Measurements from ENCODE around the gene AK9.

Gene AK9

GRCh38 chr6:109672175-109672574 lies 18.8 kb downstream of the AK9 start:
- TF ChIP-seq POLR2AphosphoS5 (IDR thresholded peaks at IDR 0.05; ENCODE audit: low read depth, low read length) (no peak), REST (IDR thresholded peaks at IDR 0.05; ENCODE audit: insufficient read depth in 1 of 2, low read depth in 2 of 2, low read length in 2 of 2) (no peak), SIN3A (IDR thresholded peaks at IDR 0.05; ENCODE audit: borderline replicate concordance, insufficient read depth, low read length) (no peak), FOXP2 (optimal IDR thresholded peaks at IDR 0.05; ENCODE audit: borderline replicate concordance, extremely low read depth, extremely low read length, insufficient read depth) (no peak), TAF1 (IDR thresholded peaks at IDR 0.05; ENCODE audit: borderline replicate concordance, insufficient read depth, low read length) (no peak)

GRCh38 chr6:109671733-109672132 lies 19.3 kb downstream of the AK9 start:
- TF ChIP-seq TAF1 (IDR thresholded peaks at IDR 0.05; ENCODE audit: borderline replicate concordance, insufficient read depth, low read length) (no peak), POLR2AphosphoS5 (IDR thresholded peaks at IDR 0.05; ENCODE audit: low read depth, low read length) (no peak), REST (IDR thresholded peaks at IDR 0.05; ENCODE audit: insufficient read depth in 1 of 2, low read depth in 2 of 2, low read length in 2 of 2) (no peak), SIN3A (IDR thresholded peaks at IDR 0.05; ENCODE audit: borderline replicate concordance, insufficient read depth, low read length) (no peak), FOXP2 (optimal IDR thresholded peaks at IDR 0.05; ENCODE audit: borderline replicate concordance, extremely low read depth, extremely low read length, insufficient read depth) (no peak)

- TF ChIP-seq REST (IDR thresholded peaks at IDR 0.05; ENCODE audit: insufficient read depth in 1 of 2, low read depth in 2 of 2, low read length in 2 of 2) (no peak), POLR2AphosphoS5 (IDR thresholded peaks at IDR 0.05; ENCODE audit: low read depth, low read length) (no peak), SIN3A (IDR thresholded peaks at IDR 0.05; ENCODE audit: borderline replicate concordance, insufficient read depth, low read length) (no peak), FOXP2 (optimal IDR thresholded peaks at IDR 0.05; ENCODE audit: borderline replicate concordance, extremely low read depth, extremely low read length, insufficient read depth) (no peak)
Measured at GRCh38 chr6:109669811-109670210, 21.2 kb downstream of the AK9 start.

GRCh38 chr6:109662192-109662591 lies 28.8 kb downstream of the AK9 start:
- TF ChIP-seq POLR2AphosphoS5 (IDR thresholded peaks at IDR 0.05; ENCODE audit: low read depth, low read length) (no peak), SIN3A (IDR thresholded peaks at IDR 0.05; ENCODE audit: borderline replicate concordance, insufficient read depth, low read length) (no peak), TAF1 (IDR thresholded peaks at IDR 0.05; ENCODE audit: borderline replicate concordance, insufficient read depth, low read length) (no peak), REST (IDR thresholded peaks at IDR 0.05; ENCODE audit: insufficient read depth in 1 of 2, low read depth in 2 of 2, low read length in 2 of 2) (no peak), FOXP2 (optimal IDR thresholded peaks at IDR 0.05; ENCODE audit: borderline replicate concordance, extremely low read depth, extremely low read length, insufficient read depth) (no peak)
